Measurements from ENCODE around the gene NFATC2. TPM values are rescaled to one million over a fixed set of nuclear protein-coding genes. Genes with fewer than 3 reads are reported as not detected.

Gene NFATC2
- total RNA-seq, 6 experiments from 2014 or later: 3.9 to 7.1 (median 4.7) TPM

- Histone ChIP-seq H3K9me3 (no peaks in the 10 kb centered on the region), H3K27me3 (no peaks in the 10 kb centered on the region), H3K4me3 (no peak overlapping the region), H3K4me1 (peaks cover 2 to 30% (median 15%) of the 10 kb centered on the region in 4 donors), H3K36me3 (no peaks in the 10 kb centered on the region), H3K27ac (no peak overlapping the region)
- DNase-seq: no peak
- no peak for ATAC-seq
- WGBS (ENCODE audit: insufficient coverage, low coverage, low lambda C conversion rate, missing lambda C conversion rate): 87% methylated on average over 7 of the region's 9 CpGs
- no peak for TF ChIP-seq CTCF (IDR thresholded peaks at IDR 0.05)
- no peak for TF ChIP-seq POLR2A (IDR thresholded peaks at IDR 0.05)
- intact Hi-C loops (cut with DNase I): no loop called here
Measured at GRCh38 chr20:51387125-51387875, 155.2 kb downstream of the NFATC2 start.

- DNase-seq (no peak), ATAC-seq (no peak)
- H3K27me3 ChIP-seq: no peaks in the 10 kb centered on the region
- no peak overlapping the region for H3K27ac ChIP-seq
- WGBS (ENCODE audit: insufficient coverage, low coverage, low lambda C conversion rate, missing lambda C conversion rate): 67% methylated on average over 4 of the region's 4 CpGs
- intact Hi-C loops (cut with DNase I): no loop called here
- no peaks in the 10 kb centered on the region for H3K9me3 ChIP-seq
- H3K36me3 ChIP-seq: no peaks in the 10 kb centered on the region
- TF ChIP-seq CTCF (IDR thresholded peaks at IDR 0.05) (no peak), POLR2A (IDR thresholded peaks at IDR 0.05) (no peak)
- H3K4me1 ChIP-seq: peaks cover 2 to 30% (median 15%) of the 10 kb centered on the region in 4 donors
- no peak overlapping the region for H3K4me3 ChIP-seq
Measured at GRCh38 chr20:51386586-51386985, 155.9 kb downstream of the NFATC2 start.

GRCh38 chr20:51385646-51386530 lies 156.6 kb downstream of the NFATC2 start:
- H3K27me3 ChIP-seq: no peaks in the 10 kb centered on the region
- H3K4me1 ChIP-seq: peaks cover 2 to 30% (median 15%) of the 10 kb centered on the region in 4 donors
- no peaks in the 10 kb centered on the region for H3K36me3 ChIP-seq
- no peak overlapping the region for H3K27ac ChIP-seq
- no peak overlapping the region for H3K4me3 ChIP-seq
- intact Hi-C loops (cut with DNase I): no loop called here
- TF ChIP-seq CTCF (IDR thresholded peaks at IDR 0.05) (peak; percentile 40 to 54 (median 42)), POLR2A (IDR thresholded peaks at IDR 0.05) (no peak)
- 71% methylated on average over 7 of the region's 7 CpGs for WGBS (ENCODE audit: insufficient coverage, low coverage, low lambda C conversion rate, missing lambda C conversion rate)
- no peaks in the 10 kb centered on the region for H3K9me3 ChIP-seq
- peak; percentile 29 to 63 (median 49) for ATAC-seq
- no peak for DNase-seq

GRCh38 chr20:51384875-51385274 lies 157.6 kb downstream of the NFATC2 start:
- WGBS (ENCODE audit: insufficient coverage, low coverage, low lambda C conversion rate, missing lambda C conversion rate): 82% methylated on average over 3 of the region's 3 CpGs
- no peak for DNase-seq
- Histone ChIP-seq H3K36me3 (no peaks in the 10 kb centered on the region), H3K9me3 (no peaks in the 10 kb centered on the region), H3K27ac (no peak overlapping the region), H3K4me1 (peaks cover 0 to 21% (median 10%) of the 10 kb centered on the region in 4 donors), H3K27me3 (no peaks in the 10 kb centered on the region), H3K4me3 (no peak overlapping the region)
- TF ChIP-seq POLR2A (IDR thresholded peaks at IDR 0.05) (no peak), CTCF (IDR thresholded peaks at IDR 0.05) (no peak)
- ATAC-seq: no peak
- intact Hi-C loops (cut with DNase I): no loop called here
